Ammon's horn (tissue), 1 donor: ENCODE data around the gene KLHDC10.
A peak's percentile ranks its signal among the peaks of the same experiment; 100 is the strongest.
"Not testable (repeated sequence)": the region's sequence is repeated elsewhere in the genome, so short reads cannot be mapped to it uniquely, and the experiment has no call there.

Experiments
- DNase-seq: peaks from one replicate; pipeline ENCODE4 v3.0.0-alpha.2; 2016; ENCODE audit warnings: low spot score

The KLHDC10 gene

DNA sequence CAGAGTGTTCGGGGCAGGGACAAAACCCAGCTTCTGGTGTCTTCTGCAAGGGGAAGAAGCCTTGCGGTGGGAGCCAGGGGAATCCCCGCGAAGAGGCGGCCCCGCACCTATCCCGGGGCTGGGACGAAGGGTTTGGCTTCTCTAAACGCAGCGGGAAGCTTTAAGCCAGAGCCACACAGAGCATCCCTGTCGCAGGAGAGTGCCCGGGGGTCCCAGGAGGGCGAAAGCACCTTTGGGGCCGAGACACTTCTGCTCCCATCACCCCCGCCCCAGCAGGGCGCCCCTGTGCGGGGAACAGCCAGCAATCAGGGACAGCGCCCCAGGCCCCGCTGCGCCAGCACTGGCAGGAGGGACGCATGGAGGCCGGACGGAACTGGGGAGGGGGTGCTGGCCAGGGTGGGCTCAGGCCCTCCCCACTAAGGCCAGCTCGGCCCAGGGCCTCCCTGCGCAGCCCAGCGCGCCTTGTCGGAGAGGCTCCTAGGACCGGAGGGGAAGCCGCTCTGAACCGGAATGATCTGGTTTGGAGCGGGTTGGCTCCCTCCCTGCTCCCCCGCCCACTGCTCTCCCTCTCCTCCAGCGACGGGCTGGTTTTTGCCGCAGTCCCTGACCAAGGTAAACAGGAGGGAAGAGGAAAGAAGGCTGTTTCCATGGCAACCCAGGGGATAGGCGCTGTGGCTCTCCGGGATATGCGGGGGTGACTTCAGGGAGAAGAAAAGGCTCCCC, 71.0 kb downstream of the KLHDC10 start:
- DNase-seq = peak; percentile 81

DNA sequence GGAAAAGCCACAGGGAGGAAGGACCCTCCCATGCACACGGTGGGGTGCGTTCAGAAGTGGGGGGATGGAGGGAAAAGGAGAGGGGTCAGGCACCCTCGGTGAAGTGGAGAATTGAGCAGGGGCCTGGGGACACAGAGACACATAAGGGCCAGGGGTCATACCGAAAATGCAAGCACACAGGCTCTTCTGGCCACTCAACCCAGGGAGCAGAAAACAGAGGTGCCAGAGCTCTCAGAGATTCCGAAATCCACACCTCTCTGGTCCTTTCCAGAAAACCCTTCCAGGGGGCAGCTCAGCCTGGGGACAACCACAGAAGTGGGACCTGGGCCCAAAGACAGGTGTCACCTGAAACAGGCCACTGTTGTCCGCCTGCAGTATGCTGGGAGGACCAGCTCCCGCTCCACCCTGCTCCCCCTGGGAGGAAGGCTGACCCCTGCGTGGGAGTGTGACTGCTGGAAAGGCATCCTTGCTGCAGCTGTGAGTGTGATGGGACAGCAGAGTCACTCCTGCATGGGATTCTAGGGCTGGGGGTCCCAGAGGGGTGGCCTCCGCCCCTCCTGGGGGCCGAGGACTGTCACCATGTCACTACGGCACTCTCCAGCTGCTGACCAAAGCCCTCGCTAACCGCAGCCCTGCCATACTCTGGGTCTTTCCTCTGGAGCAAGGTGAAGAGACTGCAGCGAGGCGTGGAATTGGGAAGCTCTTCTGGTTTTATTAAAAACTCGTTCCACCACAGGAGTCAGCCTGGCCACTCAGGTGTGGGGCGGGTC, 71.7 kb downstream of the KLHDC10 start:
- no peak for DNase-seq

DNA sequence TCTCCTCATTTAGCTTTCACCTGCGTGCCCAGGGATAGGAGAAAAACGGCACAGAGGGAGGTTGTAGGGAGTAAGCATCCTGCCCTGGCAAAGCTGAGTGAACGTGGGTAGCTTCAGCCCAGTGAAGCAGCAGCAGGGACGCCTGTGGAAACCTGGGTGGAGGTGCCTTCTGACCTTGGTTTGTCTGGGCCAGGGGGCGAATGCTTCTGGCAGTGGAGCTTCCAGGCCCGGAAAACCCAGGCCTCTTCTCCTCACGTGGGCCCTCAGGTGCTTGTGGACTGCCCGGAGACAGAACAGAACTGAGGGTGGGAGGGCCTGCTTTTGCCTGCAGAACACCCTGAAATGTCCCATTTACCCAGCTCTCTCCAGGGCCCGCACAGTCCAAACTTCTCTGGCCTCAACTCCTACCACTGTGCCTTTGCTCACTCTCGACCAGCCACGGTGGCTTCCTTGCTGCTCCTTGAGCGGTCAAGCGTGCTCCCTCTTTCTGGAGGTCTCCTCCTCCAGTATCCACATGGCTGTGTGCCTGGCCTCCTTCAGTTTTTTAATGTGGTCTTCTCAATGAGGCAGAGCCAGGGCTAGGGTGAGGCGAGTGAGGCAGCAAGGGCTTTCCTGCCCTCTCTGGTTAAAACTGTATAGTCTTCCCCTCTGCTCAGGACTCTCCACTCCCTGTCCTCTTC, 72.5 kb downstream of the KLHDC10 start:
- DNase-seq = no peak

DNA sequence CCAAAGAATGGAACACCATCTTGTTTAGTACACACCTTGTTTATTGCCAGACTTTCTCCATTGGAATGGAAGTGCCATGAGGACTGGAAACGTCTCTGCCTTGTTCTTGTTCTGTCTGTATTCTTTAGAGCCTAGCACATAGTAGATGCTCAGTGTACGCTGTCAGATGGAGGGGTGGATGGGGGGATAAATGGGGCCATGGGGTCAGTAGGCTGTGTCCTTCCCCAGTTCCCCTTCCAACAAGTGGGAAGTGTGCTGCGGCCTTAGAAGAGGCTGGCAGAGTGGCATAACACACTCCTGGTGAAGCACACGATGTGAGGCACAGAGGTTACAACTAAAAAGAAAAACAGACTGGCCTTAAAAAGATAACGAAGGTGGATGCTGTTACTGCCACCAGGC, 73.0 kb downstream of the KLHDC10 start:
- no peak for DNase-seq

DNA sequence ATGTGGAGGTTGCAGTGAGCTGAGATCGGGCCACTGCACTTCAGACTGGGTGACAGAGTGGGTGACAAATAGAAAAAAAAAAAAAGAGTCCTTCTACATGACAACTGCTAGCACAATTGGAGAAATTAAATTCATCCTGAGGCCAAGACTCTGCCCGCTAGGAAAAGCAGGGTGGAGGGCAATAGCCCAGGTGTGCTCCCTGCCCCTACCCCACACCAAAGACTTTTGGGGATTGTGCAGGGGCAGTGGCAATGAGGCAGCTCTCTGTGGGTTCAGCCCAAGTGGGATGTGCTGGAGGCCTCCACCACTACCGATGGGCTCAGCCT, 73.6 kb downstream of the KLHDC10 start:
- DNase-seq = no peak

DNA sequence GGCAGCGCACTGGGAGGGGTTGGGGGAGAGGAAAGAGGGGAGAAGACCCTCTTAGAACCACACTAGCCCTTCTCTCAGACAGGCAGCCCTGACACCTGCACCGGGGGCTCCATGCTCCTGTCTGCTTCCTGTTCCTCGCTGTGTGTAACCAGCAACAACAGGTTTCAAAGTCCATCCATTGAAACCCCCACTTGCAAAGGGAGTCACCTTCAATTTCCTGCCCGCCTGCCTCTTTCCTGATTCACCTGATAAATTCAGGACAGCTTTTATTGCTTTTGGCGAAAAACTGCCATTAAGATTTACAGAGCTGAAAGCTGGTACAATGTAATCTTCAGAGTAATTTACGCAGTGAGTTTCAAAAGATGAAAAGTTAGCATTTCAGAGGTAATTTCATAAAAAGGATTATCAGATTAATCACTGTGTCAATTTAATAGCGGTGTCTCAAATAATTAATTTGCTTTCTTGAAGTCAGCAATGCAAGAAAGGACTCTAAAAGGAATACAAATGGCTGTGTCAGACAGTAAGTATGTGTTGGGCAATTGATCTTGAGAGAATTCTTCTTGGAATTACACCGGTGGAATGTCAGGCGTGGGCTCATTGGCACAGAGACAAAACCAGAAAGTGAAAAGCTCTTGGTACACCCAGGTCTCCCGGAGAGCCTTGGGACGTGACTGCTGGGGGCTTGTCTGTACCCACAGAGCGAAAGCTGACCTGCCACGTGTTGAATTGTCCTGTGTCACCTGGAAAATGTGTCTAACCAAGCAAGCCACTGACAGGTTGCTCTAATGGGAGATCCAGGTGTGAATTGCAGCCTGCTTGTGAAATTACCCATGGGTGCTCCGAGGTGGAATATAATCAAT, 74.2 kb downstream of the KLHDC10 start:
- DNase-seq = no peak

DNA sequence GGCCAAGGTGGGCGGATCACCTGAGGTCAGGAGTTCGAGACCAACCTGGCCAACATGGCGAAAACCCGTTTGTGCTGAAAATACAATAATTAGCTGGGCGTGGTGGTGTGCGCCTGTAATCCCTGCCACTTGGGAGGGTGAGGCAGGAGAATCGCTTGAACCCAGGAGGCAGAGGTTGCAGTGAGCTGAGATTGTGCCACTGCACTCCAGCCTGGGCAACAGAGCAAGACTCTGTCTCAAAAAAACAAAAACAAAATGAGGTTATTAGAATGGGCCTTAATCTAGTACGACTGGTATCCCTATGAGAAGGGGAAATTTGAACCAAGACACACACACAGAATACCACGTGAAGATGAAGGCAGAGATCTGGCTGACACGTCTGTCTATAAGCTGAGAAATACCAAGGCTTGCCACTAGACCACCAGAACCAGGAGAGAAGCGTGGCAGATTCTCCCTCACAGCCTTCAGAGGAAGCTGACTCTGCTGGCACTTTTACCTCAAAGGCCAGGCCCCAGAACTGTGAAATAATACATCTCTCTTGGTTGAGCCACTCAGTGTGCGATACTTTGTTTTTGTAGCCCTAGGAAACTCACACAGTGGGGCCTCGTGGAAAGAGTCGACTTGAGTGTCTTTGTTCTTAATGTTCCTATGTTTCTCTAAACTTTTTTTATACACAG, 75.2 kb downstream of the KLHDC10 start:
- no peak for DNase-seq

DNA sequence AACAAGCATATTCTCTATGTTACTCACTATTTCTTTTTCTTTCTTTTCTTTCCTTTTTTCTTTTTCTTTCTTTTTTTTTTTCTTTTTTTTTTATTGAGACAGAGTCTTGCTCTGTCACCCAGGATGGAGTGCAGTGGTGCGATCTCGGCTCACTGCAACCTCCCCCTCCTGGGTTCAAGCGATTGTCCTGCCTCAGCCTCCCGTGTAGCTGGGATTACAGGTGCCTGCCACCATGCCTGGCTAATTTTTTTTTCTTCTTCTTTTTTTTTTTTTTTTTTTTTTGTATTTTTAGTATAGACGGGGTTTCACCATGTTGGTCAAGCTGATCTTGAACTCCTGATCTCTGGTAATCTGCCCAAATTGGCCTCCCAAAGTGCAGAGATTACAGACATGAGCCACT, 75.8 kb downstream of the KLHDC10 start:
- DNase-seq = not testable (repeated sequence)

DNA sequence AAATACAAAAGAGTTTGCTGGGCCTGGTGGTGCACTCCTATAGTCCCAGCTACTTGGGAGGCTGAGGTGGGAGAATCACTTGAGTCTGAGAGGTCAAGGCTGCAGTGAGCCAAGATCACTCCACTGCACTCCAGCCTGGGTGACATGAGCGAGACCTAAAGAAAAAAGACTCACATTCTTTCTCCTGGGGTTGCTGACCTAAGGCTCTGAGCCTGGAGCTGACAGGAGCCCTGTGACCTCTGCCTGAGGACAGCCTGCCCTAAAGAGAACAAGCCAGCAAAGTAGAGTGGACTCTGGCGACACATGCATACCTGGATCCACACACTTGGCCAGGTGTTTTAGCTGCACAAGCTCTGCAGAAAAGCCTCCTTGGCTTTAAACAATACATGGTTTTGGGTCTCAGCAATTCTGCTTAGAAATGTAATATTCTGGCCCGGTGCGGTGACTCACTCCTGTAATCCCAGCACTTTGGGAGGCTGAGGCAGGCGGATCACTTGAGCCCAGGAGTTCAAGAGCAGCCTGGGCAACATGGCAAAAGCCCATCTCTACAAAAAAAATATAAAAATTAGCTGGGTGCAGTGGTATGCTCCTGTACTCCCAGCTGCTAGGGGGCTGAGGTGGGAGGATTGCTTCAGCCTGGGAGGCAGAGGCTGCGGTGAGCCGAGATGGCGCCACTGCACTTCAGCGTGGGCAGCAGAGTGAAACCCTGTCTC, 76.5 kb downstream of the KLHDC10 start:
- DNase-seq = no peak

DNA sequence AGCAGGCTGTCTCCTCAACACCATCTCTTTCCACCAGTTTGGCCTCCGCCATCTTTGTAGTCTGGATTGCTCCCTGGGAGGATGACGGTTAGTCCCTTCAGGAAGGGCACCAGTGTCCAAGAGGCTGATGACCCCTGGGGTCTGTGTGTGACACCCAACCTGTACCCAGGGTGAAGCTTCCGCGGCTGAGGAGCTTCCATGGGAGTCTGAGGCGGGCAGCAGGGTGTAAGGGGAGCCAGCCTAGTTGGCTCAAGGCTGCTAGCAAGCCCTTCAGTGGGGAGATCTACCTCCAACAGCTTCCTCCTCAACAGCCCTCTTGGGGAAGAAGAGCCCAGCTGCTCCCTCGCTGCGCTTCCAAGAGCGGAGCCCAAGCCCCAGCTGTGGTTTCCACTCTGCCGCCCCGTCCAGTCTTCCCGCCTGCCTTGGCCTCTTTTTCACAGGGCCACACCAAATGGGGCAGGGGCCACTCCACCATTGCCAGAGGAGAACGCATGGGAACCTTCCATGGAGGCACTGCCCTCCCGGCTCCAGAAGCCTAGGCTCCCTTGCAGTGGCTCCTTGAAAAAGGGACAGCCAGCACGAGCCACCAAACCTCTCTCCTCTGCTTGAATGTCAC, 77.5 kb downstream of the KLHDC10 start:
- DNase-seq = no peak

DNA sequence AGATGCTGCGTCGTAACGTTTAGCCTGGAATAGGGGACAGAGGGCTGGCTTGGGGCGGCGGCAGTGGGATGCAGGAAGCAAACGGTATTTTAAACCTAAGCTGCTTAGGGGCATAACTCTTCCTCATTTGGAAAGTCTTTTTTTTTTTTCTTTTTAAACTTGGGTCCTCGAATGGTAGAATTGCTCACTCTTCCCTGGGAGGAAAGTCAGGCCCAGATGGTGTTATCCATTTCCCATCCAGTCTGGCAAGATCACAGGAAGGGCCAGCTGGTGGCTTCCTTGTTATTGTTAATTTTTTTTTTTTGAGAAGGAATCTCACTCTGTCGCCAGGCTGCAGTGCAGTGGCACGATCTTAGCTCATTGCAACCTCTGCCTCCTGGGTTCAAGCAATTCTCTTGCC, 78.2 kb downstream of the KLHDC10 start:
- DNase-seq = no peak

DNA sequence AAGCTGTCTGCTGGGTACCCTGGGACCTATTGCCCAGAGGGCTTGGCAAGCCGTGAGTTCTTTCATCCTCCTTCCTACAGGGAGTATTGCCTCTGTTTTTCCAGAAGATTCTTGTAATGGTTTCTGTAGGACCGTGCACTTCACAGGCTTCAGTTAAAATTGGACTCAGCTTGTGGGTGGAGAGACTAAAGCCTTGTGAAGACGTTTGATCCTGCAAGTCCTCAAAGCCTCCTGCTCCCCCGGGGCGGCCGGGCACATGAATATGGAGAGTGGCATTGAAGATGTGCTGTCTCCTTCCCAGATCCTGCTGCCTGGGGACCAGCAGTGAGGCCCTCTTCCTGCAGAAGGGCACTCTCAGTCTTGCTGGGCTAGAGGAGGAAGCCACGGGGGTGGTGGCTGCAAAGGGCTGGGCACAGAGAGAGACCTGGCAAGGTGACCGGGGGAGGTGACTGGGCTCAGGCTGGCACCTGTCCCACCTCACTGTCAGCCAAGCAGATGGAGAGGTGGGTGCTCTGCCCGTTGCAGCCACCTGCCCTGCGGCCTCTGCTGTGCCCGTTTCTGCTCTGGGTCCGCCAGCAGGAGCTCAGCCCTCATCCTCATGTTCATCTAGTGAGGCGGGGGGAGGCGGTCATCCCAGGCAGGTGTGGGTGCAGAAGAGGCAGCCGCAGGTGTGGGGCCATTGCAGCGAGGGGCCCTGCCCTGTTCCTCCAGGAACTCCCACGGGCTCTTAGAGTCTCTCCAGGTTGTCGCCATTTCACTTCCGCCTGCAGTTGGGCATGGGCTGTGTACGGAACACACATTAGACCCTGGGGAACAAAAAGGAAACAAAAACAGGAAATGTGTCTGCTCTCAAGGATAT, 79.2 kb downstream of the KLHDC10 start:
- no peak for DNase-seq

DNA sequence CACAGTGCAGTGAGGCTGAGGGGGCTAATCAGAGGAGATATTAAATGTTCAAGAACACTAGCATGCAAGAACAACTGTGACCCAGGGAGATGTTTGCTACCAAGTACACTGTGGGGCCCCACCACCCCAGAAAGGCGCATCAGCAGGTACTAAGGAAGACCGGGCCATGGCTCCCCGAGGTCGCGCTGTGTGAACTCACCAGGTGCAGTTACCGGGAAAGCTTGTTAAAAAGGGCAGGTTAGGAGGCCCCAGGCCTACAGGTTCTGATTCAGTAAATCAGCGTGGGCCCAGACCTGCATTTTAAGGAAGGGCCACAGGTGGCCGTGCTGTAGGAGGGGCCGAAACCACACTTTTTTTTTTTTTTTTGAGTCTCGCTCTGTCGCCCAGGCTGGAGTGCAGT, 80.3 kb downstream of the KLHDC10 start:
- DNase-seq = no peak

DNA sequence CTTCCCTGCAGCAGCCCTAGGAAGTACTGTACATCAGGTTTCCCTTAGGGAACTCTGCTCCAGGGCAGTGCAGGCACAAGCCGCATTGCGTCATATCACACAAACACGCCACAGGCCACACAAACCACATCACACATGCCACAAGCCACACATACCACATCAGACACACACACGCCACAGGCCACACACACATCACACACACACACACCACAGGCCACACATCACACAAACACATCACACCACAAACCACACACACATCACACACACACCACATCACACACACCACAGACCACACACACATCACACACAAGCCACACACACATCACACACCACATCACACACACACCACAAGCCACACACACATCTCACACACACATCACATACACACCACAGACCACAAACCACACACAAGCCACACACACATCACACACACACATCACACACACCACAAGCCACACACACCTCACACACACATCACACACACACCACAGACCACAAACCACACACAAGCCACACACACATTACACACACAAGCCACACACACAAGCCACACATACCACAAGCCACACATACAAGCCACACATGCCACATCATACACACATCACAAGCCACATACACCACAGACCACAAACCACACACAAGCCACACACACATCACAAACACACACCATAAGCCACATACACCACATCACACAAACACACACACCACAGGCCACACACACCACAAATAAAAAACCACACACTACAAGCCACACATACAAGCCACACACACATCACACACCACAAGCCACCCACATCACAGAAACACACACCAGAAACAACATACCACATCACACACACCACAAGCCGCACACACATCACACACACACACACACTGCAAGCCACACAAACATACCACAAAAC, 81.5 kb downstream of the KLHDC10 start:
- DNase-seq = no peak

DNA sequence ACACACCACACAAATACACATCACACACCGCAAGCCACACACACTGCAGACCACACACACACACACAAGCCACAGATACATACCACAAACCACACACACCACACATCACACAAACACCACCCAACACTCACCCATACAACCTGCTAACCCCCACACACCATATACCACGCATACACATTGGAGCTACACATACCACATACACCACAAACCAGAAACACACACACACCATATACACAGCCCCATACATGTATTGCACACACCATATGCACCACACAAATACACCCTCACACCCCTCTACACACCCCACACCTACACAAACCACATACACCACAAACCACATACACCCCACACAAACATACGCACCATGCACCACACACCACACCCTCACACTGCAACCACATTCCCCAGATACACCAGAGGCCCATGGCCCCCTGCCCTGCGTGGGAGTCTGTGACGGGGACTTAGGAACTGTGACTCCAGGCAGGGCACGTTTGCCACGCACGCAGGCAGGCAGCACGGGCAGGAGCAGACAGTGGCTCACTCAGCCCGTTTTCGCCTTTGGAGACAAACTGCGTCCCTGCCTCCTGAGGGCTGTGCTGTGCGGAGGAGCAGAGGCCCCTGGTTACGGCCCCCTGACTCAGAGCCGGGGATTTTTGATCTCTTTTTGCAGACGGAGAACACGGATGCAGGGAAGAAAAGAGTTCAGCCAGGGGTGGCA, 82.3 kb downstream of the KLHDC10 start:
- DNase-seq = no peak

DNA sequence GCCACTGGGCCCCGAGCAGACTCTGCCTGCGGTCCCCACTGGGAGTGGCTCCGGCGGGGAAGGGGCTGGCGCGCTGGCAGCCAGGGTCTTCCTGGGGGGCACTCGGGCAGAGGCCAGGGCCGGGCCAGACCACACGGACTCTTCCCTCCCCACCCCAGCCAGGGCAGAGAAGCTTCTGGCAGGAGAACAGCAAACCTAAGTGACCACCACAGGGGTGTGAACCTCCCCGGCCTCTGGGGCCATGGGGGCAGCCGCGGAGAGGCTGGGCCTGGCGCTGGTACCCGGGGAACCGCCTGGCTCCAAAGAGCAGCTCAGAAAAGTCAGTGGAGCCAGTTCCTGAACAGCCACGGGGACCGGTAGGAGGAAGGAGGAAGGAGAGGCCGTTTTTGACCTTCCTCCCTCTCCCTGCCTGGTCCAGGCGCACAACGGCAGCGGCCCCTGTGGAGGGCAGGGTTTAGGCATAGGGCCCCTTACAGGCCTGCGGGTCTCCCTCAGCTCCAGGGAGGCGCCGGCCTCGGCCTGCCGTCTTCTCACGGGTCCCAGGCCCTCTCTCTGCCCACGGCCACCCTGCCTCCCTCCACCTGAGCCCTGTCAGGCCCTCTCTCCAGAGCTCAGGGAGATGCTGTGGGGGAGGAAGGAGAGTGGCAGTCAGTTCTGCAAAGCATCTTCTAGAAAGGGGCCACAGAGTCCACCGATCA, 83.0 kb downstream of the KLHDC10 start:
- DNase-seq = no peak

DNA sequence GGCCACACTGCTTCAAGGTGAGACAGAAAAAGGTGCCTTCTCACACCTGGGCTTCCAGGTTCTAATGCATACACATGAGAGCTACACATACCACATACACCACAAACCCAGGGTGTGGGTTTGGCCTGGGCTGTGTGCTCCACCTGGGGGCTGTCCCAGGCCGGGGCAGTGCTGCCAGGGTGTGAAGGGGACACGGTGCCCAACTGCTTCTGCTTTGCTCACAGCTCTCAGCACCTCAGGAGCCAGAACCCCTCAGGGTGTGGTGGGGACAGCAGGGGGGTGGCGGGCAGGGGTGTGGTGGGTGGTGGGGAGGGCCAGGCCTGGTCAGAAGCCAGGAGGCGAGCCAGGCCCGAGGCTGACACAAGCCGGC, 83.8 kb downstream of the KLHDC10 start:
- DNase-seq = no peak
